OCI-LY1 (cell line): Measurements from ENCODE around the gene SF1.

Experiments
- EZH2 ChIP-seq: fragments of 200-600 bp; sonication (generic), shearing (Covaris generic); IDR thresholded peaks from 2 replicates; pipeline ENCODE4 v1.8.0; 2017; ENCODE audit warnings: borderline replicate concordance, mixed run types, mild to moderate bottlenecking, antibody characterized with exemption, low read length, moderate library complexity, mixed read lengths
- TF ChIP-seq, protein P1 (sequence below): fragments of 200-600 bp; sonication (generic), shearing (Covaris generic); IDR thresholded peaks from 2 replicates; pipeline ENCODE4 v1.5.1; 2017; ENCODE audit warnings: mild to moderate bottlenecking, antibody characterized with exemption, low read length, moderate library complexity, mixed read lengths

DNA sequence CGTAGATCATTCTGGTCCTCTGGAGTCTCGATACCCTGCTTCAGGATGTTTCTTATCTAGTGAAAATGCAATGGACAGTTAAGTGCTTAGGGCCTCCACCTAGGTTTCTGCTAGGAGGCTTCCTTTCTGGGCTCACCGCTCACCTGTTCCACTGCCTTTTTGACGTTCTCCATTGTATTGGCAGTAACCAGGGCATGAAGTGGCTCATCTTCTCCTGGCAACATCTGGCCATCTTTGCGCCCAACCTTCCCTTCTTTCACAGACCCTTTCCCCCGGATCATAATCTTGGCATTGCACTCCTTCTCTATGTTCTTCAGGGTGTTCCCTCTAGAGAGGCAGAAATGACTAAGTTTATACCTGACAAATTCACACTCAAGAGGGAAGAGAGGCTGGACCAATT, 9.1 kb downstream of the SF1 start:
- no peak for TF ChIP-seq EZH2
- TF ChIP-seq, protein P1, sequence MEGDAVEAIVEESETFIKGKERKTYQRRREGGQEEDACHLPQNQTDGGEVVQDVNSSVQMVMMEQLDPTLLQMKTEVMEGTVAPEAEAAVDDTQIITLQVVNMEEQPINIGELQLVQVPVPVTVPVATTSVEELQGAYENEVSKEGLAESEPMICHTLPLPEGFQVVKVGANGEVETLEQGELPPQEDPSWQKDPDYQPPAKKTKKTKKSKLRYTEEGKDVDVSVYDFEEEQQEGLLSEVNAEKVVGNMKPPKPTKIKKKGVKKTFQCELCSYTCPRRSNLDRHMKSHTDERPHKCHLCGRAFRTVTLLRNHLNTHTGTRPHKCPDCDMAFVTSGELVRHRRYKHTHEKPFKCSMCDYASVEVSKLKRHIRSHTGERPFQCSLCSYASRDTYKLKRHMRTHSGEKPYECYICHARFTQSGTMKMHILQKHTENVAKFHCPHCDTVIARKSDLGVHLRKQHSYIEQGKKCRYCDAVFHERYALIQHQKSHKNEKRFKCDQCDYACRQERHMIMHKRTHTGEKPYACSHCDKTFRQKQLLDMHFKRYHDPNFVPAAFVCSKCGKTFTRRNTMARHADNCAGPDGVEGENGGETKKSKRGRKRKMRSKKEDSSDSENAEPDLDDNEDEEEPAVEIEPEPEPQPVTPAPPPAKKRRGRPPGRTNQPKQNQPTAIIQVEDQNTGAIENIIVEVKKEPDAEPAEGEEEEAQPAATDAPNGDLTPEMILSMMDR = no peak
